Coronary artery (tissue), 2 donors: ENCODE results near the gene TSGA10.

ENCODE experiments used
- DNase-seq: peaks from one replicate; pipeline ENCODE4 v3.0.0-alpha.2; 2017; ENCODE audit warnings: low spot score
- H3K27ac ChIP-seq, 2 donors: fragments of 200-600 bp; sonication (generic); one replicate each; pipeline ENCODE4 v1.5.1; 2016 to 2019
- H3K4me3 ChIP-seq: fragments of 200-600 bp; sonication (generic); 2 replicates; pipeline ENCODE4 v1.5.1; 2016; ENCODE audit warnings: mild to moderate bottlenecking, moderate library complexity
- CTCF ChIP-seq: fragments of 200-600 bp; sonication (generic); IDR thresholded peaks from one replicate; pipeline ENCODE4 v1.5.1; 2019; ENCODE audit warnings: antibody characterized with exemption

Gene TSGA10

DNA sequence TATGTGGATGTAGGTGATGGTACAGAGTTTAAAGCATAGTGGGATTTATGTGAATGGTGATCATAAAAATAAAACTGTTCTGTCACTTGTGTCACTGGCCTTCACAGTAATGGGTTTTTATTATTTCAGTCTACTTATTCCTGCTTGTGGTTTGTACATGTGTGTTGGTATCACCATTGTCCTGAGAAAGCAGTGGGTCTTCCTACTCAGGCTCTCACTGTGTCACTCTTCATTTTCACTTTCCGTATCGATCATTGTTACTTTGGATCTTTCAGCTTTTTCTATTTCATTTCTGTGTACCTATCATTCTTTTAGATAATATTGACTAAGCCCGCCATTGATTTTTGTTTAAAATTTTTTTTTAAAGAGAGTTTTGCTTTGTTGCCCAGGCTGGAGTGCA is 33.6 kb upstream of the TSGA10 start:
- DNase-seq, result no peak
- no peak overlapping the region for H3K27ac ChIP-seq
- TF ChIP-seq CTCF, result no peak
- H3K4me3 ChIP-seq, result no peak overlapping the region

DNA sequence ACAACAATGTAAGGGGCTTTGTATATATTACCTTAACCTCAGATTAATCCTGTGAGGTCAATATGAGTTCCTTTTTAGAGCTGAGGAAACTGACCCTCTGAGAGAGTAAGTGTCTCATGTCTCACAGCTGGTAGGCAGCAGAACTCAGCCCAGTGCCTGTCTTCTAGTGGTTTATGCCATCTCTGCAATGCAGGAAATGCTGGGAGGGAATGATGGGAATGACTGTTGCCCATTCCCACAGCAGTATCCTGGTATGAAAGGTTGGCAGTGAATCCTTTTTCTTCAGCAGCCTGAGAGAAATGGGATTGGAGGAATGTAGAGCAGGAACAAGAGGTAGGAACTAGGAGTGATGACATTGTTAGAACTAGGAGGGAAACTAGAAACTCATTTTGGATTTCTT is 32.3 kb upstream of the TSGA10 start:
- no peak for DNase-seq
- Histone ChIP-seq H3K4me3 (no peak overlapping the region), H3K27ac (no peak overlapping the region)
- no peak for TF ChIP-seq CTCF

GRCh38 chr2:99184811-99185210 is 30.1 kb upstream of the TSGA10 start:
- TF ChIP-seq CTCF, result no peak
- DNase-seq, result no peak
- Histone ChIP-seq H3K4me3 (no peak overlapping the region), H3K27ac (no peak overlapping the region)

DNA sequence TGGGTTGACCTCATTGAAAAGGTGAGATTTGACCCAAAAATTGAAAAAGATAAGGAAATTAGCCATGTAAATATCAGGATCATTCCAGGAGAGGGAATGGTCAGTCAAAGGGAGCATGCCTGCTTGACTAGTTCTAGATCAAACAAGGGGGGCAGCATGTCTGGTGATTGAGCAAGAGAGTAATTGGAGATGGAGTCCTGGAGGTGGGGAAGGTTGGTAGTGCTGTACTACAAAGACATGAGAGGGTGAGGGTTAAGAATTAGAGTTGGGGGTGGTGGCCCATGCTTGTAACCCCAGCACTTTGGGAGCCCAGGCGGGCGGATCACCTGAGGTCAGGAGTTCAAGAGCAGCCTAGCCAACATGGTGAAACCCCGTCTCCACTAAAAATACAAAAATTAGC is 28.3 kb upstream of the TSGA10 start:
- Histone ChIP-seq H3K27ac (no peak overlapping the region), H3K4me3 (no peak overlapping the region)
- DNase-seq, result no peak
- no peak for TF ChIP-seq CTCF

GRCh38 chr2:99181624-99182000 is 26.9 kb upstream of the TSGA10 start:
- DNase-seq, result no peak
- TF ChIP-seq CTCF, result no peak
- Histone ChIP-seq H3K4me3 (peak overlapping the region; percentile 86), H3K27ac (peak overlapping the region in 1 of 2 donors; percentile 34)

GRCh38 chr2:99180755-99181623 is 26.2 kb upstream of the TSGA10 start, which contains the start of the genes MITD1 and MRPL30:
Gene MITD1 (minus strand): TSS chr2:99181058. CDS start chr2:99180981, 77 bp downstream.
Gene MRPL30 (plus strand): TSS chr2:99181184. CDS start chr2:99186204, 5,020 bp downstream.
- no peak for TF ChIP-seq CTCF
- Histone ChIP-seq H3K4me3 (peak within 1 kb of the TSS; percentile 86), H3K27ac (peak within 1 kb of the TSS; percentile 34 to 77)
- peak; percentile 97 for DNase-seq
